GM21737 (cell line): ENCODE measurements around the gene TMEM184C.
A peak's percentile ranks its signal among the peaks of the same experiment; 100 is the strongest.

Experiments
- ATAC-seq: cut with Tn5 transposase; IDR thresholded peaks from one replicate; pipeline ENCODE4 v1.9.1; 2021; ENCODE audit warnings: mild to moderate bottlenecking, moderate library complexity; ENCODE audit not compliant: unreplicated experiment

The TMEM184C gene

GRCh38 chr4:147617173-147617840, at the start of gene TMEM184C:
Gene TMEM184C, plus strand, starts transcription at chr4:147617397. Its CDS starts 560 bp downstream, at chr4:147617957.
- ATAC-seq: peak; percentile 100

DNA sequence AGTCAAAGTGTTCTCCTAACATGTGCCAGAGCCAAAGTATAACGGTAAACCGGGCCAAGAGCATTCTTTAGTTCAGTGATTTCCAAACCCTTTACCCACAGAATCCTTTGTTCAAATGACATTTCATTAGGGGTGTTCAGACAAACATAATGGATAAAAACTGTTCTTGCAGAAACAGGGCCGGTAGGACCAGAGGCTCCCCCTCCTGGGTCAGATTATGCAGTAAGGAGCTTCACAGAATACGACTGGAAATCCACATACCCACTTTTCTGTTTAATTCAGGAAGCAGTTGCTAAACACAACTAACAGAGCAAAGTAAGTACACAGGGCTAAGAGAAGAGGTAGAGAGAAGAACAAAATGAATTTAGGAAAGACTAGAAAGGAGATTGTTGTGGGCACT, 46.6 kb upstream of the TMEM184C start:
- no peak for ATAC-seq

DNA sequence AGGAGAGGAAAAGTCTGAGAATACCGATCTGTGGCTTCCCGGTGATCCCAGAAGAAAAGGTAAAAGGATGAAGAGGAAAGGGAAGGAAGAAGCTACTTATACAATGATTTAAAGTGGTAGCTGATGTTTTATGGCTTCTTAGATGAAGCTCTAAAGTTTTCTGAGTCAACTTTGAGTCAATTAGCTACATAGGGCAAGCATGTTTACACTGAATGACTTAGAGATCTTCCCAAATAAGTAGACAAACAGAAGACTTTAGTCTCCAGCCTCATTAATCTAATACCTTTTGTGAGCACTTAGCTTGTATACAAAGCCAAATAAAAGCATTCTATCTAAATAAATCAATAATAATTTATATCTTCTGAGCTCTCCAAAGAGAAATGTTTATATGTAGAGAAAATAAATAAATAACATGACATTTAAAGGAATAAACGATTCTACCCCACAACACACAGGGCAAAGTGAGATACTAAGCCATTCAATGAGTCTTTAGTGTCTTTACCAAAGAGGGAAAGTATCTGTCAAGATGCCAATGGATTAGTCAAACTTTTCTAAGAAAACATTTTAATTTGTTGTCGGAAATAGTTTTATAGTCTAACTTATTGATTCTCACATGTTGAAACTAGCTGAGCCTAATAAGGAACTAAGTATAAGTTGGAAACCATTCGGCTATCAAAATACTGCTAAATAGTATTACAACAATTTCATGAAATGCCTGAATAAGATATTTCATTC, 46.0 kb upstream of the TMEM184C start:
- no peak for ATAC-seq

GRCh38 chr4:147576084-147576483, 41.1 kb upstream of the TMEM184C start:
- ATAC-seq: no peak

DNA sequence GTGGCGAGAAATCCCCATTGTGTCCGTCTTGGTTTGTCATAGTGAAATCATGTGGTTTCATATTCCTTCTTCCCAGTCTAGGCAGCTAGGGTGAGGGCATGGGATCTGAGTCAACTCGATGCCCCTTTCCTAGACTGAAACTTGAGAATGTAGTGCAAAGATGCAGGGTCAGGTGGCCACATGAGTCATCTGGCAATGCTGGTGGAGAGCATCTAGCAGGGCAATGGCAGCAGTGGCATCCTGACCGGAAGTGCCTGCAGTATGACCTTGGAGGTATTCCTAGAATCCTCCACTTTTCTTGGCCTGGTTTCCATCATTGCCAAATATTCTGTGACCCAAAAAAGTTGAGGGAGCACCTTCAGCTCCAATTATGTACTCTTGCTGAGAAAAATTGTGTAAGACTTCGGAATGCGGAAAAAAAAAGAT, 39.1 kb upstream of the TMEM184C start:
- no peak for ATAC-seq

GRCh38 chr4:147578593-147578992, 38.6 kb upstream of the TMEM184C start:
- no peak for ATAC-seq

DNA sequence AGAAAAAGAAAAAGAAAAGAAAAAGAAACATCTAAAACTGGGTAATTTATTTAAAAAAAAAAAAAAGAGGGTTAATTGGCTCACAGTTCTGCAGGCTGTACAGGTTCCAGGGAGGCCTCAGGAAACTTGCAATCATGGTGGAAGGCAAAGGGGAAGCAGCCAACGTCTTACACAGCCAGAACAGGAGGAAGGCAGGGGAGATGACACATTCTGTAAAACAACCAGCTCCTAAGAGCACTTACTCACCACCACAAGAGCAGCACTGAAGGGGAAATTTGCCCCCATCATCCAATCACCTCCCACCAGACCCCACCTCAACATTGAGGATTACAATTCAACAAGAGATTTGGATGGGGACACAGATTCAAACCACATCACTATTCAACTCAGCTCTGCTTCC, 36.8 kb upstream of the TMEM184C start:
- no peak for ATAC-seq

DNA sequence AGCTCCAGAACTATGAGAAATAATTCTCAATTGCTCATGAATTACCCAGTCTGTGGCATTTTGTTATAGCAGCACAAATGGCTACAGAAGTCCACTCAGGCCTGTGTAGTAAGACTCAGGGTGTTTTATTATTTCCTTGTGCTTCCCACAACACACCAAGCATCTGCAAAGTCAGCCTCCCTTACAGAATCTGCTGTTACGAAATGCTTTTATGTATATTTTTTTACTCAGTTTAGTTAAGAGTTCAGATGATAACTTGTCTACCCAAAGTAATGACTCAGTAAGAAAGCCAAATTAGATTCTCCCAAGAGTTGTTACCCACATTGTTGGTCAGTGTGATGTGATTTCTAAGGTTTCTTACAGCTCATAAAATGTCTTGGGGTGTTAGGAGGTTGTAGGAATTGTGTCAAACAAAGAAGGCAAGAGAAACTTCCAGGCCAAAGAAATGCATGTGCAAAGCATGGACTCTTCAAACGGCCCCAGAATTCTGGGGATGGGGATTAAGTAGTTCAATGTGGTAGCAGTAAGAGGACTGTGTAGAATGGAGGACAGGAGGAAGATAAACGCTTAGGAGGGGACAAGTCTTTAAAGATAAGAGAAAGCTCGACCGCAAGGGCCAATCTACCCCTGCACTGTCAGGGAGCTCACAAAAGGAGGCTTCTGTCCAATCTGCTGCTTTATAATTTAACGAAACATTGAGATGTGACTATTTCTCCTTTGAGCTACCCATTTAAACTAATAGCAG, 35.4 kb upstream of the TMEM184C start:
- ATAC-seq: no peak

GRCh38 chr4:147582386-147583060, 34.7 kb upstream of the TMEM184C start:
- no peak for ATAC-seq

DNA sequence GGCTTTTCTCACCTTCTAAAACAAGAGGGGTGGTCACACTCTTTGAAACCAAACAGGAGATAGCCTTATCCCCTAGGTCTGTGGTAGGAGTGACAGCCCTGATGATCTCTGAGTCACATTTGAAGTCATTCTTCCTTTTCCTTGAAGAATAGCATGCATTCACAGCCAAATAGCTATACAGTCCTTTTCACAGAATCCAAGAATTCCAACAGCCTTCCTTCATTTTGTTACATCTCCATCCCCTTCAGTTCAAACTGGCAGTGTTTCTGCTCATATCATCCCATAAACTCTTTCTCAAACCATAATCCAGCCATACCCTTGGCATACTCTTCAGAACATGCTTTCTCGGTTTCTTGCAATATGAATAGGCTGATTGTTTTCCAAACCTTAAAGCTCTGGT, 33.3 kb upstream of the TMEM184C start:
- ATAC-seq: no peak

DNA sequence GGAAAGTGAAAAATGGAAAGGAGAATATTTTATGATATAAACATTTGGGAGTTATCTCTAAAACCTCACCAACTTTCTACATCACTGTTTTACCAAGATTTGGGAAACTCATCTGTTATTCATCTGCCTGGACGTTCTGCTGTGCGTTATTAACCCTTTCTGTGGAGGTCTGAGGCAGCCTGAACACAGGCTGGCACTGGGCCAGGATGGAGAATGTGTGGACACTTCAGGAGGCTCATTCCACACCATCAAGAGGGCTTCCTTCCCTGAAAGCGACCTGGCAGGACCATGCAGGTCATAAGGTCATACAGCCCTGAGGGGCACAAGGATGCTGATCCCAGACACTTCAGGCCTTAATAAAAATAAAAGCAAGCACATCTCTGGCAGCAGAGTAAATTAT, 31.2 kb upstream of the TMEM184C start:
- ATAC-seq: no peak

GRCh38 chr4:147586637-147587036, 30.6 kb upstream of the TMEM184C start:
- ATAC-seq: no peak

DNA sequence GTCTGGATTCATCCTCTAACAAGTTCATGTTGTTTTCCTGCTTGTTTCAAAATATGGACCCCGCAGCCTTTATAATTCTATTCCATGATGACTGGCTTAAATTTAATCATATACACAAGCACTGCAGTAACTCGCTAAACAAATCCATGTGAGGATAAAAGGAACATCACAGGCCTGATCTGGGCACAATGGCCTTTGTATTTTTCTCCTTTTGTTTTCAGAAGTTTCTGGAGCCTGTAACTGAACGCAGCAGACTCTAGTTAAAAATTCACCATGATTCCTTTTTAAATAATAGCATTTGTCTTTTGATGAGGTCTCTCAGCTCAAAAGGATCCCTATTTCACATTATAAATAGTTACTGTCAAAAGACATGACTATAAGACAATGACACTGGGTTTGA, 30.2 kb upstream of the TMEM184C start:
- no peak for ATAC-seq

DNA sequence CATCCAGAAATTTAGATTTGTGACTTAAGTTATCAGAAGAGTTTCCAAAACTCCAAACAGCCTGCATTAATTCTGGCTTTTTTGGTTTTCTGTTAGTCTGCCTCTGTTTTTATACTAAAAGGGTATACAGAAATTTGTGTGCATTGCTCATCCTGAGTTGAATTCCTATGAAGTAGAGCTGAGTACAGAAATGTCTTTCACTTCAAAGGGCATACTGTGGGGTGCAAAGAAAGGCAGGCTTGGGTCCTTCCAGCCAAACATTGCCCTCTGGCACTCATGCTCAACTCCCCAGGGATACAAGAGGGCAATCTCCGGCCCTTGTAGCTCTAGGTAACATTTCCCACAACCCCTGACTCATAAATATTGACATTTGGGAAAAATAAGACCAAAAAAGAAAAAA, 27.6 kb upstream of the TMEM184C start:
- no peak for ATAC-seq

- no peak for ATAC-seq
These were observed 26.8 kb upstream of the TMEM184C start for GRCh38 chr4:147590249-147590920.

- no peak for ATAC-seq
These were observed 26.1 kb upstream of the TMEM184C start for GRCh38 chr4:147591106-147591505.

DNA sequence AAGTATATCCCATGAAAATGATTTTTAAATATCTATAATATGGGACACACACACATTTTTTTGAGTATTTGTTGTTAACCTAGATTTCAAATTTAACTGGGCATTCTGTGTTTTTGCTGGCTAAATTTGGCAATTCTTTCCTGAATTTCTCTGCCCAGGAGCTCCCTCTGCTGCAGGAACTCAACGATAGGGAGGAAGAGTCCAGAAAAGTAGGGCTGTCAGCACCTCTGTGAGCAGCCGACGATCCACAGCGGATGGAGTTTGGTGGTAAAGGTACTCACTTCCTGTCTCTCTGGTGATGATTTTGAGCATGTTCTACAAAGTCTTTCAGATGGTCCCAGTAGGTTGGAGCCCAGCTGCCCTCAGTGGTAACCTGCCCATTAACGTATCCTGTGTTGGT, 23.1 kb upstream of the TMEM184C start:
- ATAC-seq: no peak

DNA sequence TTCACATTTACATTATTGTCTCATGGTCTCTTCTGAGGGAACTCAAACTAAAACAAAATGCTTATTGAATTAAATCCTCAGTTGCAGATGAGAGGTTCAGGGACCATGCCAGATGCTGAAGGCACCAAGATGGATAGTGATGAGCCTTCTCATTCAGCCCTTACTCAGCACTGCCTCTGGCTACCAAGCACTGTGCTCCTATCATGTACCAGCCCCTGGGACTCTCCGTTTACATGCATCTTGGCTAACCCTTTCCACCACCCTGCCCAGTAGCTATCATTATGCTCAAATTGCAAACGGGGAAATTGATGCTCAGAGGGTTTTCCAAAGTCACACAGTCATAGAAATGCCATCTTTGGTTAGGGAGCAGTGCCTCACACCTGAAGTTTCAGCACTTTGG, 22.6 kb upstream of the TMEM184C start:
- ATAC-seq: no peak

GRCh38 chr4:147596377-147596776, 20.8 kb upstream of the TMEM184C start:
- no peak for ATAC-seq

GRCh38 chr4:147596981-147597380, 20.2 kb upstream of the TMEM184C start:
- no peak for ATAC-seq

- no peak for ATAC-seq
These were observed 19.6 kb upstream of the TMEM184C start for GRCh38 chr4:147597561-147597960.
